HG03521 (cell line): ENCODE results near the gene S100P.
"Not testable (repeated sequence)": the region's sequence is repeated elsewhere in the genome, so short reads cannot be mapped to it uniquely, and the experiment has no call there.

ENCODE experiments used
- ATAC-seq: cut with Tn5 transposase; IDR thresholded peaks from one replicate; pipeline ENCODE4 v1.9.1; 2021; ENCODE audit warnings: mild to moderate bottlenecking, moderate library complexity; ENCODE audit not compliant: unreplicated experiment

The S100P gene

DNA sequence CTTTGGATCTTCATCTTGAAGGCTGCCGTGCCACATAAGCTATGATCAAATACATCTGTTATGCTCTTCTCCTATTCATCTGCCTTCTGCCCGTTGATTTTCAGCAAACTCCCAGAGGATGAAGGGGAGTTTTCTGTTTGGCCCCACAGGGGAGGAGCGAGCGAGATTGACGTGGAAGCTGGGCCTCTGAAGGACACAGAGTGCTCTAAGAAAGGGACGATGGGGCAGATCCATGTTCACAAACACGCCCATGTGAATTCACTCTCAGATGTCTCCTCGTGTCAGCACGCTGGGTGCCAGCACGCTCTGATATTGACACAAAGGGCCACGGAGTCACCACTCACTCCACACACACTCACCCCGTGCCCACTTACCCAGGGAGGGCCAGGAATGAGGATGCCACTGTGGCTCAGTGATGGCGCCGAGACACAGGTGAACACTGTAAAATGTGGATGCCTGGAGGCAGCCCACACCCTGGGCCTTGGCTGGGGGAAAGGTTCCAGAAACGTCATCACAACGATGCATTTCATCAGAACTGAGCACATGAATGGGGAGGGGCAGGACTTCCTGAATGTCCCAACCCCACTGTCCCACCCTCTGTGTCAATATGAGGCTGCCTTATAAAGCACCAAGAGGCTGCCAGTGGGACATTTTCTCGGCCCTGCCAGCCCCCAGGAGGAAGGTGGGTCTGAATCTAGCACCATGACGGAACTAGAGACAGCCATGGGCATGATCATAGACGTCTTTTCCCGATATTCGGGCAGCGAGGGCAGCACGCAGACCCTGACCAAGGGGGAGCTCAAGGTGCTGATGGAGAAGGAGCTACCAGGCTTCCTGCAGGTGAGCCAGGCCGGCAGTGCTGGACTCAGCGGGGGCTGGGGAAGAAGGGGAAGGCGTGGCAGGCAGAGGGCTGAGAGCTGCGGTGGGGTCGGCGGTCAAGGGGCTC is at the start of gene S100P:
Gene S100P, plus strand, starts transcription at position 648 of the 946 bp plus-strand sequence. Its CDS starts 55 bp downstream, at position 703.
- no peak for ATAC-seq

- ATAC-seq: no peak
These were observed 48.7 kb upstream of the S100P start for GRCh38 chr4:6644792-6645530.

- no peak for ATAC-seq
These were observed 46.5 kb upstream of the S100P start for GRCh38 chr4:6647169-6647568.

DNA sequence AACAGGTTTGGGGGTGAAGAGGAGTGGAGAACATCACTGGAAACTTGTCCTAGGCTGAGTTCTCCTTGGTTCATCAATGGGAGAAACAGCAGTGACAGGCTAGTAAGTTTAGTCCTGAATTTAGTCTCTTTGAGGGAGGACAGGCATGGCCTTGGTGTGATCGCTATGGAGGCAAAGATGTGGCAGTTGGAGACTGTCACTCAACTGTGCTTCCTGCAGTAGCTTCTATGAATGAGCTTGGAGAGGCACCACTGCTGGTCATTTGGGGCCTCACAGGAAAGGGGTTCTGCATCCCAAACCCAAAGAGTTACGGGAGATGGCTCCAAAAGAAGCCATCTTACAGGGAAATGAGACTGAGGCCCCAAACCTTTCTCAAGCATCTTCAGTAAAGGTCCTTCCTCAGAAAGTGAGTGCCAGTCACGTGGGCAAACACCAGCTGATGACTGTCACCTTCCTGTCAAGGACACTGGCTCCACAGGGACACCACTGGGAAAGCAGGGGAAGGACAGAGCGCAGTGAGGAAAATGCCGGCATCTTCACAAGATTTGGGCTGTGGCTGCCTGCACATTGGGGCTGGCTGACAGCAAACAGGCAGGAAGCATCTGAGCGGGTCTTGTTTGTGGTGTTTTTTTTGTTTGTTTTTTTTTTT is 46.0 kb upstream of the S100P start:
- no peak for ATAC-seq

GRCh38 chr4:6649216-6649615 is 44.5 kb upstream of the S100P start:
- ATAC-seq: no peak

- not testable (repeated sequence) for ATAC-seq
These were observed 39.5 kb upstream of the S100P start for GRCh38 chr4:6654211-6654610.

DNA sequence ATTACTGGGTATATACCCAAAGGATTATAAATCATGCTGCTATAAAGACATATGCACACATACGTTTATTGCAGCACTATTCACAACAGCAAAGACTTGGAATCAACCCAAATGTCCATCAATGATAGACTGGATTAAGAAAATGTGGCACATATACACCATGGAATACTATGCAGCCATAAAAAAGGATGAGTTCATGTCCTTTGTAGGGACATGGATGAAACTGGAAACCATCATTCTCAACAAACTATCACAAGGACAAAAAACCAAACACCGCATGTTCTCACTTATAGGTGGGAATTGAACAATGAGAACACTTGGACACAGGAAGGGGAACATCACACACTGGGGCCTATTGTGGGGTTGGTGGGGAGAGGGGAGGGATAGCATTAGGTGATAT is 38.4 kb upstream of the S100P start:
- ATAC-seq: not testable (repeated sequence)

DNA sequence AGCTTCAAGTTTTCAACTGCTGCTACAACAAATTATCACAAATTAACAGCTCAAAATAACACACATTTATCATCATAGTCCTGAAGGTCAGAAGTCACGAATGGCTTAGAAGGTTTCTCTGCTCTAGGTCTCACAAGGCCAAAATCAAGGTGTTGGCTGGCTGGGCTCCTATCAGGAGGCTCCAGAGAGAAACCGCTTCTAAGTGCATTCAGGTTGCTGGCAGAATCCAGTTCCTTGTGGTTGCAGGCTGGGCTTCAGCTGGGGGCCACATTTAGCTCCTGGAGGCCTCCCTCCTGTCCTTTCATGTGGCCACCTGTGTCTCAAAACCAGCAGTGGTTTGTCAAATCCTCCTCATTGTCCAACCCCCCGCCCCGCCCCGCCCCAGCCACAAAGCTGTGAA is 37.8 kb upstream of the S100P start:
- no peak for ATAC-seq

GRCh38 chr4:6657242-6658208 is 36.2 kb upstream of the S100P start:
- no peak for ATAC-seq

DNA sequence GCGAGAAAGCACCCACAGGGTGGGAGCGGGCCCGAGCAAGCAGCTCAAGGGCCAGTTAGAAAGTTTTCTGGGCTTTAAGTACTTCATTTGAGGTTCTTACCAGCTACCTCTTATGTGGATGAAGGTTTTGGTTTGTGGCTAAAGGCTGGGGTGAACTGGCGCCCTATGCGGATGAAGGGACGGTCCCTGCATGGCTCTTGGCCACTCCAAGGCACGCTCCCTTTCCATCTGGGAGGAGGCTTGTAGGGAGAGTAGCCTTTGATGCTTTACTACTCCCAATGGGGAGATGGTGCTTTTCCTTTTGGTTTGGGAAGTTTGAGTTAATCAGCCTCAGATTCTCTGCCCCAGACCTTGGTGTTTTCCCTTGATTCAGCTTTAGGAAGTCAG is 35.5 kb upstream of the S100P start:
- ATAC-seq: no peak

DNA sequence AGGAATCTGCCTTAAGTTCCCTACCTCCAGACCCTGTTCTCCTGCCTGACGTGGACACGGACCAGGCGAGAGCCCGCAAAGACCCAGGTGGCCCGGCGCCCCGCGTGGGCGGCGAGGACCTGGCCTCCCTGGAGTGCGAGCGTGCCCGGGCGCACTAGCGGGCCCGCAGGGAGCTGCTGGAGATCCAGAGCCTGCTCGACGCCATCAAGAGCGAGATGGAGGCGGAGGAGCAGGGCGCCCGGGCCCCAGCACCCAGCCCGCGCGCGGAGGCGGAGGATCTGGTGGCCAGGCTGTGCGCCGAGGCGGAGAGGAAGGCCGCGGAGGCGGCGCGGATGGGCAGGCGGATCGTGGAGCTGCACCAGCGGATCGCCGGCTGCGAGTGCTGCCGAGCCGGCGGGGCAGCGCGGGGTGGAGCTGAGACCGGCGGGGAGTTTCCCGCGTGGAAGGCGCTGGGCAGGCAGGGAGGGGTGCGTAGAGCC is 35.0 kb upstream of the S100P start:
- ATAC-seq: no peak

- no peak for ATAC-seq
These were observed 33.8 kb upstream of the S100P start for GRCh38 chr4:6659897-6660296.

DNA sequence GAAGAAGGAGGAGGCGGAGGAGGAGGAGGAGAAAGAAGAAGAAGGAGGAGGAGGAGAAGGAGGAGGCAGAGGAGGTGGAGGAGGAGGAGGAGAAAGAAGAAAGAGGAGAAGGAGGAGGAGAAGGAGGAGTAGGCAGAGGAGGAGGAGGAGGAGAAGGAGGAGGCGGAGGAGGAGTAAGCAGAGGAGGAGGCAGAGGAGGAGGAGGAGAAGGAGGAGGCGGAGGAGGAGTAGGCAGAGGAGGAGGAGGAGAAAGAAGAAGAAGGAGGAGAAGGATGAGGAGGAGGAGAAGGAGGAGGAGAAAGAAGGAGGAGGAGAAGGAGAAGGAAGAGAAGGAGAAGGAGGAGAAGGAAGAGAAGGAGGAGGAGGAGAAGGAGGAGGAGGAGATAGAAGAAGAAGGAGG is 33.2 kb upstream of the S100P start:
- no peak for ATAC-seq

- no peak for ATAC-seq
These were observed 31.1 kb upstream of the S100P start for GRCh38 chr4:6662591-6662990.

- no peak for ATAC-seq
These were observed 29.9 kb upstream of the S100P start for GRCh38 chr4:6663596-6664393.

DNA sequence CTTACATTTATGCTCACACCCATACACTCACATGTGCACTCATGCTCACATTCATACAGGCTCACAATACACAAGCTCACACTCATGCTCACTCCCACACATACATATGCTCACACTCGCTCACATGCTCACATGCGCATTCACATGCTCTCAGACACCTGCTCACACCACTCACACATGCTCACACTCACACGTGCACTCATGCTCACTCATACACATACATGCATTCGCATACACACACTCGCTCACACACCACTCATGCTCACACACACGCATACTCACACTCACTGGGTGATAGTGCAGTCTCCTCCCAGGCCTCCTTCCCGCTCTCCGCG is 28.4 kb upstream of the S100P start:
- no peak for ATAC-seq

DNA sequence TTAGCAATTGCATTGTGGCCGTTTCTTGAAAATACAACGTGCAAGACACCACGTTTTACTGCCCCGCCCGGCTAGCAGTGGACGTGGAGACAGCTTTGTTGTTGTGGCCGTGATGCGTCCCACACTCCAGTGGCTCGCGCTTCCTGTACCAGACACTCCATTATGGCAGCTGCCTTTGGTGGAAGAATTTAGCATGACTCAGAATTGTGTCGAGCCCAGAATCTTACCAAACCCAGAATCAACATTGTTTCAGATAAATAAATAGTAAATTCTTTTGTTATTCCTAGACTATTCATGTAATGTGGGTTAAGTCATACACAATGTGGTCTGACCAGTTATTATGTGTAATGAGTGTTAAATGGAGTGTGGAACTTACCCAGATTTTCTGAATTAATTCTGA is 25.3 kb upstream of the S100P start:
- ATAC-seq: no peak

DNA sequence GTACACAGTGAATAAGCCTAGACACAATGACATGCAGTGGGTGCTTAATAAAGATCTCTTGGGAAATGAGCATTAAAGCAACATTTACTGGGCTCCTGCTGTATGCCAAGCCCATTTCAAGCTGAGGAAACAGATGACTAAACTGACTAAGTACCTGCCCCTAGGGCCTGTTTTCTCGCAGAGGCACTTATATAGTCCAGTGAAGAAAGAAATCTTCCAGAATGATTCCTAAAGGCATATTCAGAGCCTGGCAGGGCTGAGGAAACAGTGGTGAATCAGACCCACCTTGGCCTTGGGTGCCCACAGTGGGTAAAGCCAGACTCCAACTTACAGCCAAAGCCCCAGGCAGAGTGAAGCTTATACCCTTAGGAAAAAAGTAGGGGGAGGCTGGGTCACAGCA is 22.0 kb upstream of the S100P start:
- no peak for ATAC-seq

DNA sequence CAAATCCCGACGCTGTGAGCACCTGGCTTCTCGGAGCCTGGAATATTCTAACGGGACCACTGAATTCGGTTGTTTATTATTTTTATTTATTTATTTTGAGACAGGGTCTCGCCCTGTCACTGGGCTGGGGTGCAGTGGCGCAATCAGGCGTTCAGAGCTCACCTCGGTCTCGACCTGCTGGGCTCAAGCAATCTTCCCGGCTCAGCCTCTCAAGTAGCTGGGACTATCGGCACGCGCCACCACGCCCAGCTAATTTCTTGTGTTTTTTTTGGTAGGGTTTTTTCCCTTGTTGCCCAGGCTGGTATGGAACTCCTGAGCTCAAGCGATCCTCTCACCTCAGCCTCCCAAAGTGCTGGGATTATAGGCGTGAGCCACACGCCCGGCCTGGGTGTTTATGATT is 21.5 kb upstream of the S100P start:
- no peak for ATAC-seq
